CD14-positive monocyte (primary cell): ENCODE data around the gene SGK1. TPM values are rescaled to one million over a fixed set of nuclear protein-coding genes. Genes with fewer than 3 reads are reported as not detected.

Experiments used
- DNase-seq, 3 donors: peaks; one replicate each; pipeline ENCODE4 v3.0.0-alpha.2; 2011 to 2022
- H2AFZ ChIP-seq: 2 replicates; pipeline ENCODE4 v1.6.0; 2012; ENCODE audit warnings: mild to moderate bottlenecking, low read depth, low read length, inconsistent platforms; ENCODE audit not compliant: insufficient read depth, poor library complexity, severe bottlenecking
- H3K27ac ChIP-seq, 2 donors: 1 replicate in 1 of 2; 2 replicates in 1 of 2; pipeline ENCODE4 v1.5.1; 2012 to 2013; ENCODE audit warnings: low read length in 2 of 2, control low read depth in 1 of 2, inconsistent platforms in 1 of 2, low read depth in 1 of 2, mild to moderate bottlenecking in 1 of 2
- H3K27me3 ChIP-seq, 2 donors: one replicate each; pipeline versions ENCODE4 v1.6.0 to v1.6.1; 2011 to 2013; ENCODE audit warnings: low read length in 2 of 2; ENCODE audit not compliant: control insufficient read depth in 2 of 2, insufficient read depth in 2 of 2
- H3K36me3 ChIP-seq, 2 donors: replicated peaks in 1 of 2; 1 replicate in 1 of 2; 2 replicates in 1 of 2; pipeline versions ENCODE4 v1.5.1 to v1.6.1; 2012 to 2013; ENCODE audit warnings: low read length in 2 of 2, control low read depth in 1 of 2, inconsistent platforms in 1 of 2, mild to moderate bottlenecking in 1 of 2; ENCODE audit not compliant: insufficient read depth in 2 of 2, control insufficient read depth in 1 of 2
- H3K4me1 ChIP-seq, 2 donors: 1 replicate in 1 of 2; 2 replicates in 1 of 2; pipeline versions ENCODE4 v1.5.1 to v1.6.1; 2012 to 2013; ENCODE audit warnings: low read length in 2 of 2, control low read depth in 1 of 2, inconsistent platforms in 1 of 2, mild to moderate bottlenecking in 1 of 2, moderate library complexity in 1 of 2; ENCODE audit not compliant: insufficient read depth in 2 of 2, control insufficient read depth in 1 of 2
- H3K4me2 ChIP-seq: replicated peaks from 2 replicates; pipeline ENCODE3; 2012; ENCODE audit warnings: low read length, moderate library complexity, mild to moderate bottlenecking; ENCODE audit not compliant: poor library complexity, severe bottlenecking; ENCODE audit errors: extremely low read depth
- H3K4me3 ChIP-seq, 3 experiments: fragments of 200-600 bp in 1 of 3; sonication (generic) in 1 of 3; replicated peaks in 1 of 3; 1 replicate in 2 of 3; 2 replicates in 1 of 3; pipeline ENCODE4 v1.5.1; 2011 to 2013; ENCODE audit warnings: low read length in 3 of 3, mild to moderate bottlenecking in 3 of 3, control low read depth in 2 of 3, low read depth in 2 of 3, inconsistent platforms in 1 of 3, moderate library complexity in 1 of 3
- H3K79me2 ChIP-seq: 2 replicates; pipeline ENCODE4 v1.6.0; 2012; ENCODE audit warnings: mild to moderate bottlenecking, control low read depth, inconsistent platforms, low read length, moderate library complexity; ENCODE audit not compliant: insufficient read depth
- H3K9ac ChIP-seq: 2 replicates; pipeline ENCODE4 v1.6.0; 2017; ENCODE audit warnings: low read length, mild to moderate bottlenecking; ENCODE audit not compliant: insufficient read depth, poor library complexity, severe bottlenecking
- H3K9me3 ChIP-seq, 2 donors: replicated peaks in 1 of 2; 1 replicate in 1 of 2; 2 replicates in 1 of 2; pipeline versions ENCODE4 v1.5.1 to v1.6.1; 2012 to 2013; ENCODE audit warnings: low read length in 2 of 2, control low read depth in 1 of 2; ENCODE audit not compliant: control insufficient read depth in 1 of 2, insufficient read depth in 1 of 2
- H4K20me1 ChIP-seq: 2 replicates; pipeline ENCODE4 v1.6.0; 2012; ENCODE audit warnings: mild to moderate bottlenecking, low read length, control low read depth, moderate library complexity; ENCODE audit not compliant: insufficient read depth
- H3K27ac Mint-ChIP-seq, 7 donors: one replicate each; pipeline ENCODE4 v1.8.0; 2020; ENCODE audit warnings: mild to moderate bottlenecking in 7 of 7, mixed read lengths in 7 of 7, moderate library complexity in 6 of 7, inconsistent platforms in 2 of 7
- H3K27me3 Mint-ChIP-seq, 3 donors: one replicate each; pipeline ENCODE4 v1.8.0; 2021 to 2022; ENCODE audit warnings: low read depth in 3 of 3, mild to moderate bottlenecking in 3 of 3, mixed read lengths in 3 of 3, moderate library complexity in 3 of 3, inconsistent platforms in 1 of 3
- H3K36me3 Mint-ChIP-seq, 2 donors: one replicate each; pipeline ENCODE4 v1.8.0; 2020; ENCODE audit warnings: mixed read lengths in 2 of 2, inconsistent platforms in 1 of 2, mild to moderate bottlenecking in 1 of 2
- H3K4me1 Mint-ChIP-seq: one replicate; pipeline ENCODE4 v1.8.0; 2020; ENCODE audit warnings: mild to moderate bottlenecking, mixed read lengths
- H3K4me3 Mint-ChIP-seq, 2 donors: one replicate each; pipeline ENCODE4 v1.8.0; 2020; ENCODE audit warnings: mild to moderate bottlenecking in 2 of 2, mixed read lengths in 2 of 2, moderate library complexity in 1 of 2
- H3K9me3 Mint-ChIP-seq, 7 donors: one replicate each; pipeline ENCODE4 v1.8.0; 2020 to 2022; ENCODE audit warnings: mixed read lengths in 7 of 7, mild to moderate bottlenecking in 6 of 7, moderate library complexity in 6 of 7, inconsistent platforms in 2 of 7
- WGBS: methylation state at CpG from one replicate; pipeline ENCODE4 v1.1.5; 2013; ENCODE audit warnings: missing lambda C conversion rate; ENCODE audit not compliant: insufficient coverage; 5-methylcytosine and 5-hydroxymethylcytosine counted together
- intact Hi-C, 2 donors: fragments of 100-400 bp; cut with micrococcal nuclease; formaldehyde crosslinking; loops; one replicate each; pipeline versions ENCODE4 v1.15.0 to v1.15.1; 2023
- polyA plus RNA-seq, 3 donors: library from polyadenylated mRNA; depleted of rRNA in 1 of 3; unstranded in 2 of 3; stranded (reverse) in 1 of 3; fragments of 300-500 nt in 2 of 3; fragments of >200 nt in 1 of 3; fragmentation: Illumina TruSeq in 2 of 3; gene quantifications; 1 replicate in 2 of 3; 2 replicates in 1 of 3; pipeline ENCODE4 v1.2.3, GENCODE V29; 2012 to 2021
- TF ChIP-seq, protein P1 (sequence below): fragments of 200-600 bp; IDR thresholded peaks from one replicate; pipeline ENCODE4 v1.8.0; 2022; ENCODE audit warnings: antibody characterized with exemption, mild to moderate bottlenecking

SGK1 gene
- polyA plus RNA-seq, 3 donors = 373 to 419 (median 407) TPM

- H3K4me3 Mint-ChIP-seq = no peak overlapping the region
These were observed 84.5 kb downstream of the SGK1 start for GRCh38 chr6:134233180-134233955.

GRCh38 chr6:134230940-134231339 is 87.0 kb downstream of the SGK1 start:
- Mint-ChIP-seq H3K27me3 (no peaks in the 10 kb centered on the region), H3K4me1 (peaks cover 49% of the 10 kb centered on the region), H3K4me3 (no peak overlapping the region), H3K27ac (peak overlapping the region; percentile 94 to 98 (median 97)), H3K36me3 (no peaks in the 10 kb centered on the region), H3K9me3 (no peaks in the 10 kb centered on the region)
- no peak for DNase-seq
- H3K9ac ChIP-seq = no peak overlapping the region
- H3K79me2 ChIP-seq = no peaks in the 10 kb centered on the region
- H3K27ac ChIP-seq = peak overlapping the region; percentile 87 to 92
- TF ChIP-seq, protein P1, sequence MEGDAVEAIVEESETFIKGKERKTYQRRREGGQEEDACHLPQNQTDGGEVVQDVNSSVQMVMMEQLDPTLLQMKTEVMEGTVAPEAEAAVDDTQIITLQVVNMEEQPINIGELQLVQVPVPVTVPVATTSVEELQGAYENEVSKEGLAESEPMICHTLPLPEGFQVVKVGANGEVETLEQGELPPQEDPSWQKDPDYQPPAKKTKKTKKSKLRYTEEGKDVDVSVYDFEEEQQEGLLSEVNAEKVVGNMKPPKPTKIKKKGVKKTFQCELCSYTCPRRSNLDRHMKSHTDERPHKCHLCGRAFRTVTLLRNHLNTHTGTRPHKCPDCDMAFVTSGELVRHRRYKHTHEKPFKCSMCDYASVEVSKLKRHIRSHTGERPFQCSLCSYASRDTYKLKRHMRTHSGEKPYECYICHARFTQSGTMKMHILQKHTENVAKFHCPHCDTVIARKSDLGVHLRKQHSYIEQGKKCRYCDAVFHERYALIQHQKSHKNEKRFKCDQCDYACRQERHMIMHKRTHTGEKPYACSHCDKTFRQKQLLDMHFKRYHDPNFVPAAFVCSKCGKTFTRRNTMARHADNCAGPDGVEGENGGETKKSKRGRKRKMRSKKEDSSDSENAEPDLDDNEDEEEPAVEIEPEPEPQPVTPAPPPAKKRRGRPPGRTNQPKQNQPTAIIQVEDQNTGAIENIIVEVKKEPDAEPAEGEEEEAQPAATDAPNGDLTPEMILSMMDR = no peak
- no peaks in the 10 kb centered on the region for H3K36me3 ChIP-seq
- WGBS = 100% methylated on average over 2 of the region's 3 CpGs
- intact Hi-C loops = loop anchor here in 1 of 2 donors (5.0 to 10.0 kb wide), 2 partner anchors 54 to 194 kb away; no protein-coding TSS in a partner anchor
- no peaks in the 10 kb centered on the region for H4K20me1 ChIP-seq
- no peak overlapping the region for H2AFZ ChIP-seq
- no peaks in the 10 kb centered on the region for H3K27me3 ChIP-seq
- no peak overlapping the region for H3K4me3 ChIP-seq
- H3K4me1 ChIP-seq = peaks cover 51 to 71% of the 10 kb centered on the region in 2 donors
- H3K9me3 ChIP-seq = no peaks in the 10 kb centered on the region
- no peak overlapping the region for H3K4me2 ChIP-seq

More at GRCh38 chr6:134233180-134233955, 84.5 kb downstream of the SGK1 start:
- DNase-seq = peak; percentile 64 to 89 (median 86)
- H3K4me1 Mint-ChIP-seq = peaks cover 51% of the 10 kb centered on the region
- no peaks in the 10 kb centered on the region for H3K36me3 Mint-ChIP-seq
- Histone ChIP-seq H3K27me3 (no peaks in the 10 kb centered on the region), H3K79me2 (no peaks in the 10 kb centered on the region), H3K36me3 (no peaks in the 10 kb centered on the region), H3K9me3 (no peaks in the 10 kb centered on the region), H3K9ac (no peak overlapping the region), H2AFZ (no peak overlapping the region), H3K4me3 (no peak overlapping the region), H3K4me1 (peaks cover 56 to 80% of the 10 kb centered on the region in 2 donors), H4K20me1 (no peaks in the 10 kb centered on the region), H3K27ac (peak overlapping the region in 1 of 2 donors; percentile 80), H3K4me2 (no peak overlapping the region)
- H3K27ac Mint-ChIP-seq = peak overlapping the region; percentile 73 to 92 (median 84)
- intact Hi-C loops = loop anchor here (2.0 to 10.0 kb wide), 3 partner anchors 55 to 191 kb away; no protein-coding TSS in a partner anchor
- TF ChIP-seq, protein P1 = no peak
- no CpG with 5 or more reads among the region's 5 CpGs for WGBS
- H3K27me3 Mint-ChIP-seq = no peaks in the 10 kb centered on the region
- peaks cover 0 to 2% (median 0%) of the 10 kb centered on the region in 7 donors for H3K9me3 Mint-ChIP-seq
